Esophagus mucosa (tissue), 1 donor: ENCODE results near the gene RPS16. TPM values are rescaled to one million over a fixed set of nuclear protein-coding genes. Genes with fewer than 3 reads are reported as not detected.
A peak's percentile ranks its signal among the peaks of the same experiment; 100 is the strongest.

ENCODE experiments used
- ATAC-seq: fragments of 200-7000 bp; cut with Tn5 transposase; one replicate; pipeline ENCODE4 v1.9.1; 2020
- total RNA-seq: library from RNA; stranded (reverse); gene quantifications from one replicate; pipeline ENCODE4 v1.2.4, GENCODE V29; 2023
- donor health status: DM: yes; HTN: yes; CAD: no.

RPS16 gene
- total RNA-seq, 1 donor from 2014 or later: 2,374 TPM

DNA sequence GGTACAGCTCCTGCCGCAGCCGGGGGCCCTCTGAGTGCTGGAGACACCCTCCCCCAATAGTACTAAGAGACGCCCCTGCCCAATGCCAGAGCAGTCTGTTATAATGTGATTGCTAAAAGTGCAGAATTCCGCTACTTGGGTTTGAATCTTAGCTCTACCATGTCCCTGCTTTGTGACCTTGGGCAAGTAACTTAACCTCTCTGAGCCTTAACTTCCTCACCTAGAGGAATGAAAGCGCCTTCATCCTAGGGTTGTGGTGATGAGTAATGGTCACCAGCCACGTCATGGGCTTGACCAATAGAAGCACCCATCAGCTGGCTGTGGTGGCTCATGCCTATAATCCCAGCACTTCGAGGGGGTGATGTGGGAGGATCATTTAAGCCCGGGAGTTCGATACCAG lies 16.7 kb downstream of the RPS16 start:
- no peak for ATAC-seq

DNA sequence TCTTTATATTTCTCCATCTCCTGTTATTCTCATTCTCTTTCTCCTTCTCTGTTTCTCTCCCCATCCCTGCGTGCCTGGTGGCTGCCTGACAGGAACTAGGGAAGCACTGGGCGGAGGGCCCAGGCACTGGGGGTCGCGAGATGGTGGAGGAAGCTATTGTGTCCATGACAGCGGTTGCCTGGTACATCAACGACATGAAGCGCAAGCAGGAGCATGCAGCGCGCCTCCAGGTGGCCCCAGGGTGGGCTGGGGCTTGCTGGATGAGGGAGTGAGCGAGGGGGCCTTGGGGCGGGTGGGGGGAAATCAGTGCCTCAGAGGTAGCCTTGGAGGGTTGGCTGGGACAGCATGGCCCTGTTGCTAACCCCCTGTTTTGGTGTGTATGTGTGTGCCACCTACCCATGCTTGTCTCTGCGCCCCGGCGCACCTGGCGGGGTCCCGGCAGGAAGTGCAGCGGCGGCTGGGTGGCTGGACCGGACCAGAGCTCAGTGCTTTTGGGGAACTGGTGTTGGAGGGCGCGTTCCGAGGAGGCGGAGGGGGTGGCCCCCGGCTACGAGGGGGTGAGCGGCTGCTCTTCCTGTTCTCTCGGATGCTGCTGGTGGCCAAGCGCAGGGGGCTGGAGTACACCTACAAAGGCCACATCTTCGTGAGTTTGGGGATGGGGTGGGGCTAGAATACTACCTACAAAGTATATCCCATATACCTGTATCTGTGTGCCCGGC lies 18.1 kb downstream of the RPS16 start:
- ATAC-seq: no peak

DNA sequence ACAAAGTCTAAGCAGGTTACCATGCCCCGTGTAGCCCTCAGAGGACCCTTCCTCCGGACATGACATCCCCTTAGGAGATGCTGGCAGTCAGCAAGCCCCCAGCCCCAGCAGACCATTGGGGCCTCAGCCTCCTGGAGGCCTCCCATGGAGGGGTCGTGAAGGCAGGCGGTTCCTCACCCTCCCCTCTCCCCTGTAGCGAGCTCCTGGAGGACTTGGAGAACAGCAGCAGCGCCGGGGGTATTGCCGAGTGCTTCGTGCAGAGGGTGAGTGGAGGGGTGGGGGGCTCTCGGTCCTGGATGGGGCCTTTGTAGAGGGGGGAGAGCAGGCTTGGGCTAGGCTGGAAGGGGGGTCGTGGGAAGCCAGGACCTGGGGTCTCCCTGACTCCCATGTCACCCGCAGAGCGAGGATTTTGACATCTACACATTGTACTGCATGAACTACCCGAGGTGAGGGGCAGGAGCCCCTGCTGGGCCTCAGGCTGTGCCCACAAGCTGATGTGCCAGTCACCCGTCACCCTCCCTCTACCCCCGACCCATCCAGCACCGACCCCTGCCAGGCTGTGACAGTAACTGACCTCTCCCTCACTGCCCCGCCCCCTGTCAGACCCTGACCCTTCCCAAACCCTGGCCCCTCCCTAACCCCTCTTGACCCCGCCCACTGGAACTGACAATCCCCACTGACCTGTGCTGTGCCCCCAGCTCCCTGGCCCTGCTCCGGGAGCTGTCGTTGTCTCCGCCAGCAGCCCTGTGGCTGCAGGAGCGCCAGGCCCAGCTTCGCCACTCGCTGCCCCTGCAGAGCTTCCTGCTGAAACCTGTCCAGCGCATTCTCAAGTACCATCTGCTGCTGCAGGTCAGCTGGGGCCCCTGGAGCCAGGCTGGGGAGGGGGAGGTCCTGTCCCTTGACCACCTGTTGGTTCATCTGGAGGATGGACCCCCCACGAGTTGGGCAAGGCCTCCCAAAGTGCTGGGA lies 19.3 kb downstream of the RPS16 start:
- no peak for ATAC-seq

DNA sequence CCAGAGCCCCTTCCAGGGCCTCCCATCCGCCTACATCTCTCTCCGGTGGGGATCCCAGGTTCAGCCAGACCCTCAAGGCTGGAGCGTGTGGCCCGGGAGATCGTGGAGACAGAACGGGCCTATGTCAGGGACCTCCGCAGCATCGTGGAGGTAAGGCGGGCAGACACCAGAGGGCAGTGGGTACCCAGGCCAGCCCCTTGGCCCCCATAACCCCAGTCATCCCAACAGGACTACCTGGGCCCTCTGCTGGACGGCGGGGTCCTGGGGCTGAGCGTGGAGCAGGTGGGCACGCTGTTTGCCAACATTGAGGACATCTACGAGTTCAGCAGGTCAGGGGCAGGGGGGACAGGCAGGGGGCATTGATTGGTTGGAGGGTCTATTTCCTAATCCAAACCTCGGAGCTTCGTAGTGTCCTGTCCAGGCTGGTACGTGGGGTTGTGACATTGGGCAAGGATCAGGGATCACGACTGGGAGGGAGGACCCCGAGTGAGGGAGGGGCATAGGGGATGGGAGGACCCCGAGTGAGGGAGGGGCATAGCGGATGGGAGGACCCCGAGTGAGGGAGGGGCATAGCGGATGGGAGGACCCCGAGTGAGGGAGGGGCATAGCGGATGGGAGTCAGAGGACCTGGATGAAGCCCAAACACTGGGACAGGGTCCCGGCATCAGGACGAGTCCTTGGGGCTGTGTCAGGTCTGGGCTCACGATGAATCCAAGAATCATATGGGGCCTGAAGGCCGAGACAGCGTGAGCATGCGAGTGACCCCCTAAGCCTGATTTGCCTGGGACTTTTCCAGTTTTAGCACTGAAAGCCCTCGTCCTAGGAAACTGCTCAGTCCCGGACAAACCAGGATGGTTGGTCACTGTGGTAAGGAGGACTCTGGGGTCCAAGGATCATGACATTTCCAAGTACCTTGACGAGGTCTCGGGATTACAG lies 20.4 kb downstream of the RPS16 start:
- ATAC-seq: no peak

DNA sequence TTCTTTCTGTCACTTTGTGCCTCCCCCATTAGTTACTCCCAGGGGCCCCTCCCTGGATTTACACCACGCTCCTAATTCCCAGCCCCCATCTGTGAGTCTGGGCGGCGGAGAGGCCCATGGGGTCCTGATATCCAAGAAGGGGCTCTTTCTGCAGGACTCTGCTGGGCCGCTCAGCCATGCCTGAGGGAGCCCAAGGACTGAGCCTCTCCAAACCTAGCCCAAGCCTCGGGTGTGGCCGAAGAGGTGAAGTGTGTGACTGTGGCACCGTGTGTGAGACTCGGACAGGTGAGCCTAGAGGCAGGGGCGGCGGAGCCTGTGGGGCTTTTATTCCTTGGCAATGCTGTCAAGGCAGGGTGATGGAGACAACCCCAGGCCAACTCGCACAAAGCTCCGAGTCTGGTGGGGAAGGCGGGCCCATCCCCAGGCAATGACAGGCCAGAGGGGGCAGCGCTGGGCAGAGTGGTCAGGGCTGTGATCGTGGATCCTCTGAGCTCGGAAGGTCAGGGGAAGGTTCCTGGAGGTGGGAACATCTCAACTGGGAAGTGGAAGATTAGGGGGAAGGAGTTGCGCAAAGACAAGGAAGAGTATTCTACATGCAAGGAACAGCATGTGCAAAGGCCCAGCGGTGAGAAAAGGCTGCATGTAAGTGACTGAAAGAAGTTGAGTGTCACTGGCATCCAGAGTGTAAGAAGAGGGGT lies 21.7 kb downstream of the RPS16 start:
- no peak for ATAC-seq

DNA sequence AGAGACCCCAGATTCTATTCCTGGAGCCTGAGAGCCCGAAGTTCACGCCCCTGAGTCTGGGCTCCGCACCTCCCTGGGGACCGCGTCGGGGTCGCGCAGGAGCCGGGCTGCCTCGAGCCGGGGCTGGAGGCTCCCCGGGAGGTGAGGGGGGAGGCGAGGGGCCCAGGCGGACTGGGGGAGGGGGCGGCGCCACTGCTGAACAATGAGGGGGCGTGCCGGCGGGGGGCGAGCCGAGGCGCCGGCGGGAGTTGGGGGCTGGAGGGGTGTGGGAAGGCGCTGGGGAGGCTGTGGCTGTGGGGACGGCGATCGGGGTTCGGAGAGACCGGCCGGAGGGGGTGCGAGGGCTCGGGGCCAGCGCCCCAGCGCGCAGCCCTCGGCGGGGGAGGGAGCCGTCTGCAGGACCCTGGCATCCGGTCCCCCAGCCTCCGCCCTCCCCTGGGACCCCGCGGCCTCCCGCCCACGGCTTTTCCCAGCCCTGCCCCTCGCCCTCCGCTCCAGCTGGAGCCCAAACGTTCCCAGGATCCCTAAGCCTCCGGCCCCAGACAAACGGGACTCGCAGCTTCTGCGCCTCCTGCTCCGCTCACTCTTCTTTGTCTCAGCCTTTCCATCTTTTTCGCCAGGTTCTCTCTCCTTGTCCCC lies 22.4 kb downstream of the RPS16 start:
- ATAC-seq: no peak

DNA sequence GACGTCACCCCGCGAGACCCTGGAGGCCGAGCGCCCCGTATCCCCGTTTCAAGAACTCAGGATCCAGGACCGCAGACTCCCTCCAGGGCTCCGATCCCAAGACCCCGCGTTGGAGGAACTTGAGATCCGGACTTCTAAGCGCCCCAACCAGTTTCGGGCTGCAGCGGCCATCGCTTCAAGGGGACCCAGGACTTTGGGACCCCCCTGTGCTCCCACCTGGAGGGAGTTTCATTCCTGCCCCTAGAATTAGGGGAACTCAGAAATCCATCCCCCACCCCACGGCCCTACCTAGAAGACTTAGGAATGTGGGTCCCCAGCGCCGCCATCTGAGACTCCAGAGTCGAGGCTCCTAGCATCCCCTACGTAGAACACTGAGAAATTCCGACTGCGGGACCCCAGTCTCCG lies 22.9 kb downstream of the RPS16 start:
- ATAC-seq: no peak

DNA sequence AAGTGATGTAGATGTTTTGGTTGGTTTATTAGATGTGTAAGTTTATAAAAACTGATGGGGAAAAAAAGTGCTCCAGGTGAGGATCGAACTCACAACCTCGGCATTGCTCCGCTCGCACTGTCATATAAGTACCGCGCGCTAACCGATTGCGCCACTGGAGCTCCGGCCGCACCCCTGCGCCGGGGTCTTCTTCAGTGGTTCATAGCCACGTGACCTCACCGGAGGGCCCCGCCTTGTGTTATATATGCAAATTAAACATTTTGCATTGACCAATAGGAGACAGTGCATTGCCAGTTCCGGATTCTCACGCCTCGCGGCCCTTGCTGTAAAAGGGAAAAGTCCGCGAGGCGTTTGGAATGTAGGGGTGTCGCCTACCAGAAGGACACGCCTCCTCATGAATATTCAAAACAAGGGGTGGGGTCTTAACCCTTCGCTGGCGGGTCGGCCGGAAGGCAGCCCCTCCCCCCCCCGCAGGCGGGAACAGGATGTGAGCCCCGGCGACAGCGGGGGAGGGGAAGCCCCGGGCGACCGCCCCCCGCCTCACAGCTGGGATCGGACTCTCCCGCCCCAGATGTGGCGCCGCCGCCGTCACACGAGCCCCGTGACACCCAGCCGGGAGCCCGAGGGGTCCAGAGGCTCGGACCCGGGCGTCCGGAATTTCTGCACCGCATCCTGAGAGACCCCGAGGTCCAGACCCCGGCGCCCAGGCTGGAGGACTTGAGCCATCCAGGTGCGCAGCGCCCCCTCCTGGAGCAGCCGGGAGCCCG lies 23.5 kb downstream of the RPS16 start, which contains the start of gene PLEKHG2:
TSS of gene PLEKHG2 (plus strand) at position 570 of the 767 bp plus-strand sequence. CDS start 1,418 bp downstream, outside the sequence.
- ATAC-seq: peak; percentile 48

DNA sequence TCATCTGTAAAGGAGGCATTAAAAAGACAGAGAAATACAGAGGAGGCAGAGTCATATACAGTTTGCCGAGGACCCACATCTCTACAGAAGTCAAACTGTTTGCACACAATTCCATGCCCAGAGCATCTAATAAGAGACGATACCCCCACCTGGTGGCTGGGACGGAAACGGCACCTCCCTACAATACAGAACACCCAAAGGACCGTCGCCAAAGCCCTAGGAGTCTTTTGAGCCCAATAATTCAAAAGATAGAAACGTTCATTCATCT lies 24.0 kb downstream of the RPS16 start:
- ATAC-seq: peak; percentile 26

DNA sequence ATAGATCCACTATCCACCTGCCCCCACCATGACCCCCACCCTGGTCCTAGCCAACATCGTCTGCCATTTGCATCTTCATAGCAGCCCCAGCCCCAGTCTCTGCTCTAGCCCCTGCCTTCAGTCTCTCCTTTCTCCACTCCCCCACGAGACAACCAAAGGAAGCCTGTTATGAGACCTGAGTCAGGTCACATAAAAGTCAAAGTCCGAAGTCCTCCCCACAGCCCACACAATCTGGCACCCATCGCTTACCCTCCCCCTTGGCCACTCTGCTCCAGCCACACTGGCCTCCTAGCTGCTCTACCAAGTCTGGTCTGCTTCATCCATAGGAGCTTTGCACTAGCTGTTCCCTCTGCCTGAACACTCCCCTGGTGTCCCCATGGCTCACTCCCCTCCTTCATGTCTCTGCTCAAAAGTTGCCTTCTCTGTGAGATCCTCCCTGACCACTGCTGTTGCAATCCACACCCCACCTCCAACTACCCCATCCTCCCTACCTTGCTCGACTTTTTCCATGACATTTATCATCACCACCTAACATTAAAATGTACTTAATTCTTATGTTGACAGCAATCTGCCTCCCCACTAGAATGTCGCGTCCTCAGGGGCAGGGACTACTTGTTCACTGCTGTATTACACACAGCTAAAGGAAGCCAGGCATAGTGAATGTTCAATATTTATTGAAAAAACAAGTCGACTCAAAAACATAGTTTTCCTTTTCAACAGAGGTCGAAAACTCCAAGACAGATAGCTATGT lies 24.5 kb downstream of the RPS16 start:
- ATAC-seq: peak; percentile 0

DNA sequence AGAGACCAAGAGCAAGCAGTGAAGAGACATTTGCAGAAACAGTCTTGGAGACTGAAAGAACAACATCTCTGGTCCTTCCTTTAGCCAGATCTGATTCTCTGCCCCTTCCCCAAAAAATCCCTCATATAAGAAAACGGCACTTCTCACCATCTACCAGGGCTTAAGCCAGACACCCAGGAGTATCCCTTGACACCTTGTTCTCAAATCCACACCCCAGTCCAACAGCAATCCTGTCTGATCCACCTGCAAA lies 25.0 kb downstream of the RPS16 start:
- no peak for ATAC-seq

DNA sequence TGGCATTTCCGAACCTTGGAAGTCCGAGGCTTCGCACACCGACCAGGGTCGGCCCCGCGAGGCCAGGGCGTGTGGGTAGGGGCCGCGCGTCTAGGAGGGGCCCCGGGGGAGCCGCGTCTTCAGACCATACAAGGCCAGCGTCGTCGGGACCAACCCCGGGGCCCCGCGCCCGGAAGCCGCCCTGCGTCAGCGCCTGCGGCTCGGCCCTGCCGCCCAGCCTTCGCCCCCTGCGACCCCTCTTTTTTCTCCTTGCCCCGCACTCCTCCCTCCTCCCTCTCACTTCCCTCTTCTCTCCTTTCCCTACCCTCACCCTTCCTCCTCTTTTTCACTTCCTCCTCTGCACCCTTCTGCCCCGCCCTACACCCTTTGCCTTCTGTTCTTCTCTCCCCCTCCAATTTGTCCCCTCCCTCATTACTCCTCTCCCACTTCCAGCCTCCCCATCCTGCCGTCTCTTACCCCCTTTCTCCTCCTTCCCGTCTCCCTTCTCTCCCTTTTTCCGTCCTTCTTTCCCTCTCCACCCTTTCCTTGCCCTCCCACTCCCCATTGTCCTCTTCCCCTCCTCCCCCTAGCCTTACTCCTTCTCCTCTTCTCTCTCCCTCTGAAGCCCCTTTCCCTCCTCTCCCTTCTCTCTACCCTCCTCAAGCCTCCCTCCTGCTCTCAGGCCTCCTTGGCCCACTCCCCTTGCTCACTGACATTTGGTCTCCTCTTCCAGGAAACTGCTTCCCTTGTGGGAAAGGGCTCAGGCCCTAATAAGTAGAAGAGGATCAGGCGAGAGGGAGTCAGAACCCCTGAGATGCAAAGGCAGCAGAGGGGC lies 25.5 kb downstream of the RPS16 start:
- peak; percentile 3 for ATAC-seq

DNA sequence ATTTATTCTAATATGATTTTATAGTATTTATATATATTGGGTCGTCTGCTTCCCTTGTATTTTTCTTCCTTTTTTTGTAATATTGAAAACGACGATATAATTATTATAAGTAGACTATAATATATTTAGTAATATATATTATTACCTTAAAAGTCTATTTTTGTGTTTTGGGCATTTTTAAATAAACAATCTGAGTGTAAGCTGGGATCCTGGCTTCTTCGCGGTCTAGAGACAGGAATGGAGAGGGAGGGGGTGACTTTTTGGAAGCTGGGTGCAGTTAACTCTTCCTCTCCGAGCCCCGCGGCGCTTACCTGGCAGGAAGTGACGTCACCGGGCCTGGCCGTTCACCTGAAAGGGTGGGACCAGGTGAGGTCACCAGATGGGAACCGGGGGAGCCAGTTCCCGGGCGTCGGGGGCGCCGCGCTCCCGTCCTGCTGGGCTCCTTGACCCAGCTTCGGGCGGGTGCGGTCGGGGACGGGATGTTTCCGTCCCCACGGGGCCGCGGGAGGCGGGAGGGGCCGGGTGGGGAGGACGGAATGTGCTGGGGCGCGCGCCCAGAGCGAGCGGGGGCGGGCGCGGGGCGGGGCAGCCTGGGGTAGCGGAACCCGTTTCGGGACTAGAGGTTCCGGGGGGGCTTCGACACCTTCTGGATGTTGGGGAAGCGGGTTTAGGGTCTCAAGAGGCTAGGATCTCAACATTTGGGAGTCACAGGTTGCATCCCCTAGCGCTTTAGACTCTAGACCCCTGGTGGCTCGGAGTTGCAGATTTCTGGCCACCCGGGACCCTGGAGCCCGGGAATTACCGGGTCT lies 26.3 kb downstream of the RPS16 start:
- peak; percentile 24 for ATAC-seq

DNA sequence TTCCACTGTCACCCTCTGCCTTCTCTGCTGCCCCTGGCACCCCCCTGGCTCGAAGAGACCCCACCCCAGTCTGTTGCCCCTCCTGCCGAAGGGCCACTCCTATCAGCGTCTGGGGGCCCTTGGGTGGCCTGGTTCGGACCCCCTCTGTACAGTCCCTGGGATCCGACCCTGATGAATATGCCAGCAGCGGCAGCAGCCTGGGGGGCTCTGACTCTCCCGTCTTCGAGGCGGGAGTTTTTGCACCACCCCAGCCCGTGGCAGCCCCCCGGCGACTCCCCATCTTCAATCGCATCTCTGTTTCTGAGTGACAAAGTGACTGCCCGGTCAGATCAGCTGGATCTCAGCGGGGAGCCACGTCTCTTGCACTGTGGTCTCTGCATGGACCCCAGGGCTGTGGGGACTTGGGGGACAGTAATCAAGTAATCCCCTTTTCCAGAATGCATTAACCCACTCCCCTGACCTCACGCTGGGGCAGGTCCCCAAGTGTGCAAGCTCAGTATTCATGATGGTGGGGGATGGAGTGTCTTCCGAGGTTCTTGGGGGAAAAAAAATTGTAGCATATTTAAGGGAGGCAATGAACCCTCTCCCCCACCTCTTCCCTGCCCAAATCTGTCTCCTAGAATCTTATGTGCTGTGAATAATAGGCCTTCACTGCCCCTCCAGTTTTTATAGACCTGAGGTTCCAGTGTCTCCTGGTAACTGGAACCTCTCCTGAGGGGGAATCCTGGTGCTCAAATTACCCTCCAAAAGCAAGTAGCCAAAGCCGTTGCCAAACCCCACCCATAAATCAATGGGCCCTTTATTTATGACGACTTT lies 27.1 kb downstream of the RPS16 start:
- ATAC-seq: no peak

DNA sequence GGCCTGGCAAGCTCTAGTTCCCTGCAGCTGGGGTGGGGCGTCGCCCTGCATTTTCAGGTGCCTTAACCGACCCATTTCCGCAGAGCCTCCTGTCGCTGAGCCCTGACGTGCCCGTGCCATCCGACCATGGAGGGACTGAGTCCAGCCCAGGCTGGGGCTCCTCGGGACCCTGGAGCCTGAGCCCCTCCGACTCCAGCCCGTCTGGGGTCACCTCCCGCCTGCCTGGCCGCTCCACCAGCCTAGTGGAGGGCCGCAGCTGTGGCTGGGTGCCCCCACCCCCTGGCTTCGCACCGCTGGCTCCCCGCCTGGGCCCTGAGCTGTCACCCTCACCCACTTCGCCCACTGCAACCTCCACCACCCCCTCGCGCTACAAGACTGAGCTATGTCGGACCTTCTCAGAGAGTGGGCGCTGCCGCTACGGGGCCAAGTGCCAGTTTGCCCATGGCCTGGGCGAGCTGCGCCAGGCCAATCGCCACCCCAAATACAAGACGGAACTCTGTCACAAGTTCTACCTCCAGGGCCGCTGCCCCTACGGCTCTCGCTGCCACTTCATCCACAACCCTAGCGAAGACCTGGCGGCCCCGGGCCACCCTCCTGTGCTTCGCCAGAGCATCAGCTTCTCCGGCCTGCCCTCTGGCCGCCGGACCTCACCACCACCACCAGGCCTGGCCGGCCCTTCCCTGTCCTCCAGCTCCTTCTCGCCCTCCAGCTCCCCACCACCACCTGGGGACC lies 27.9 kb downstream of the RPS16 start:
- ATAC-seq: peak; percentile 1

DNA sequence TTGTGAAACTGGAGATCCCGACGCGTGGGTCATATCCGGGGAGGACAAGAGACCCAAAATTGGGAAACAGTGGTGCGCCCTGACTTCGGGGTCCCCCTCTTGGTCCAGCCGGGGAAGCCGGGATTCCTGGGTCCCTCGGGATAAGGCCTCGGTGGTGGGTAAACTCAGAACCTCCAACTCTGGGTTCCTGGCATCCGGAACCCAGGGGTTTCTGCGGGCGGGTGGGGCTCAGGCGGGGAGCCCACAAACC lies 28.4 kb downstream of the RPS16 start:
- ATAC-seq: no peak
